Central memory CD8-positive, alpha-beta T cell (primary cell): ENCODE measurements around the gene UCK2.

ENCODE experiments used
- ATAC-seq: fragments of 150-1000 bp; cut with Tn5 transposase; replicated peaks from 2 replicates; pipeline ENCODE4 v1.10.0; 2022; ENCODE audit warnings: mild to moderate bottlenecking, moderate FRiP score, moderate number of reproducible peaks; ENCODE audit not compliant: poor library complexity, severe bottlenecking; ENCODE audit errors: extremely low read depth
- DNase-seq, 2 donors: peaks; one replicate each; pipeline ENCODE4 v3.0.0; 2021; ENCODE audit warnings: low spot score in 2 of 2
- H3K27ac Mint-ChIP-seq: one replicate; pipeline ENCODE4 v1.8.0; 2022; ENCODE audit warnings: low read depth, mild to moderate bottlenecking, moderate library complexity, mixed read lengths
- H3K27me3 Mint-ChIP-seq: one replicate; pipeline ENCODE4 v1.8.0; 2022; ENCODE audit warnings: mixed read lengths
- H3K36me3 Mint-ChIP-seq: one replicate; pipeline ENCODE4 v1.8.0; 2022; ENCODE audit warnings: mild to moderate bottlenecking, moderate library complexity, mixed read lengths; ENCODE audit not compliant: insufficient read depth
- H3K4me1 Mint-ChIP-seq: one replicate; pipeline ENCODE4 v1.8.0; 2022; ENCODE audit warnings: mixed read lengths
- H3K4me3 Mint-ChIP-seq: one replicate; pipeline ENCODE4 v1.8.0; 2022; ENCODE audit warnings: mild to moderate bottlenecking, moderate library complexity, mixed read lengths
- H3K9me3 Mint-ChIP-seq: one replicate; pipeline ENCODE4 v1.8.0; 2022; ENCODE audit warnings: mixed read lengths

The UCK2 gene

DNA sequence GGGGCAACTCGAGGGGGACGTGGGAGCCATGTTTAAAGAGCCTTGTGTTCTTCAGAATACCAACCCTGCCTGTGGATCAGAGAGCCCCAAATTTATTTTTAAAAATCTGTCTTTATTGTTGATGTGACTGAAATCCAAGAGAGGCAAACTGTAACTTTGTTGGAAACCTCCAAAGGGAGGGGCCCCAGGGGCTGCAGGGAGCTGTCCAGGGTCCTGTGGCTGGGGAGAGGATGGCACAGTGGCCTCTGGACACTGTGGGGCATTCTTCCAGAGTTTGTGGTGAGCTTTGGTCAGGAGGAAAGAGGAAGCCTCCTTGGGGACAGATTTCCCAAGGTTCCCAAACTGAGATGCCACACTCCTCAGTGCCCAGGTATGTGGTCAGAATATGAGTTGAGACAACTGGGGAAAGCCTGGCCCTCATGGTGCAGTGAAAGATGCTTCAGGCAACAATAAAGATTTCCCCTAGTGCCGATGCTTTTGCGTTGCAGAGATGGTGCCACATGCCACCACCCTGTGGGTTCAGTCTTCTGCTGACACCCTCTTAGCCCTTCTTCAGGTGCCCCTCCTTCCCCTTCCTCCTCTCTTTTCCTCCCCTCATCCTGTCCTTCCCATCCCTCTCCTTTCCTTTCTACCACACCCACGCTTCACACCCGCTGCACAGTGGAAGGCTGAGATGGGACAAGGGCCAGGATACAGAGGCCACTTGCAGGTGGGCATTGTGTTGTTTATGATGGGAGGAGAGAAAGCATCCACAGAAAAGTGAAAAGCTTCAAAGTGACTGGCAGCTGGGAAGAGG is 122.1 kb downstream of the UCK2 start:
- H3K27me3 Mint-ChIP-seq, result peaks cover 39% of the 10 kb centered on the region
- no peaks in the 10 kb centered on the region for H3K9me3 Mint-ChIP-seq
- no peak overlapping the region for H3K27ac Mint-ChIP-seq
- H3K4me3 Mint-ChIP-seq, result no peak overlapping the region
- H3K4me1 Mint-ChIP-seq, result no peaks in the 10 kb centered on the region
- no peaks in the 10 kb centered on the region for H3K36me3 Mint-ChIP-seq
- DNase-seq, result no peak
- no peak for ATAC-seq

DNA sequence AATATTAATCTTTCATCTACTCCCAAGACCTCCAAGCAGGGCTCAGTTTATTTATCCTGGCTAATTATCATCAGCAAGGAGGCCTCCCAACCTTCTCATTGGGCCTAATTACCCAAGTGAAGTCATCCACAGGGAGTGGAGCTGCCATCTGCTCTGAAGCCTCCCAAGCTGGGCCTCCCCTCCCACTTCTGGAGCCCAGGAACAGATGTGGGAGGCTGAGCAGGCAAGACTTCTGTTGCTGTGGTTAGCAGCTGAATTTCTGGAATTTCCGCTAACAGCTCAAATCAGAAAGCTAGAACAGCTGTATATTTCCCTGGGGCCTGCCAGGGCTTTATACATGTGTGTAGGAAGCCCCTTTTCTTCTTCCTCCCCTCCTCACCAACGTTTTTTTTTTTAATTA is 127.5 kb downstream of the UCK2 start:
- H3K4me1 Mint-ChIP-seq, result no peaks in the 10 kb centered on the region
- peaks cover 35% of the 10 kb centered on the region for H3K27me3 Mint-ChIP-seq
- no peak overlapping the region for H3K27ac Mint-ChIP-seq
- no peaks in the 10 kb centered on the region for H3K9me3 Mint-ChIP-seq
- DNase-seq (no peak), ATAC-seq (no peak)
- no peaks in the 10 kb centered on the region for H3K36me3 Mint-ChIP-seq
- H3K4me3 Mint-ChIP-seq, result no peak overlapping the region

DNA sequence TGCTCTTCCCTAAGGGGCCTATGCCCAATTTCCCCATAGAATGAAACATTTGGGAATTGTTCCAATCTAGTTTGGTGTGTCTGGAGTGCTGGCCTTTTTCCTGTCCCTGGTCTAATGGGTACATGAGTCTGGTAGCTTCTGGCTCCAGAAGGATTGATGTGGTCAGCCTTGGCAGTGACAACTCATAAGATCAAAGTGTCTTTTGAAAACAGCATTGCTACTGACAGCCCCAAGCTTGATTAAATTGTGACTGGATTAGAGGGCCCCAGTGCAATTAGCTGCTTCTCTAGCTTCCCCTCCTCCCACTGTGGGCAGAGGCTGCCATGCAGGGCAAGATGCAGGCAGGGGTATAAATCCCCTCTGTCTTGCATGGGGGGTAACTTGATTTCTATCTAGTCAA is 130.9 kb downstream of the UCK2 start:
- H3K27ac Mint-ChIP-seq, result no peak overlapping the region
- peaks cover 23% of the 10 kb centered on the region for H3K27me3 Mint-ChIP-seq
- H3K36me3 Mint-ChIP-seq, result no peaks in the 10 kb centered on the region
- H3K4me1 Mint-ChIP-seq, result no peaks in the 10 kb centered on the region
- DNase-seq (no peak), ATAC-seq (no peak)
- H3K9me3 Mint-ChIP-seq, result no peaks in the 10 kb centered on the region
- no peak overlapping the region for H3K4me3 Mint-ChIP-seq

DNA sequence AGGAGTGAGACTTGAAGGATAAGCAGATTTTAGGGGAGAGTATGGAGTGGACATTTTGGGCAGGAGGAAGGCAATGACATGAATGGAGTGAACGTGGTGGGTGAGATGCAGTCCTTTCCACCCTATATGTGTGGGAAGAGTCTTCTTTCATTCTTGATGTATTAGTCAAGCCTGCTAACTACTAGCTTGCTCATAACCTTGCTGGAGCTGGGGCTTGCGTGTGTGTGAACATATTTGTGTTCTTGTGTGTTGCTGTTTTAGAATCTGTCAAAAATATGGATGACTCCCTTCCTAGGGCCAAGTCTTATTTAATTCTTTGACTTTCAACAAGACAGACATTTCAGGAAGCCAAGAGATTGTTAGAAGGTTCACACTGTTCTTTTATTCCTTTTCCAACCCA is 132.7 kb downstream of the UCK2 start:
- DNase-seq (no peak), ATAC-seq (no peak)
- Mint-ChIP-seq H3K27me3 (peaks cover 17% of the 10 kb centered on the region), H3K4me1 (no peaks in the 10 kb centered on the region), H3K9me3 (no peaks in the 10 kb centered on the region), H3K36me3 (no peaks in the 10 kb centered on the region), H3K4me3 (no peak overlapping the region), H3K27ac (no peak overlapping the region)

DNA sequence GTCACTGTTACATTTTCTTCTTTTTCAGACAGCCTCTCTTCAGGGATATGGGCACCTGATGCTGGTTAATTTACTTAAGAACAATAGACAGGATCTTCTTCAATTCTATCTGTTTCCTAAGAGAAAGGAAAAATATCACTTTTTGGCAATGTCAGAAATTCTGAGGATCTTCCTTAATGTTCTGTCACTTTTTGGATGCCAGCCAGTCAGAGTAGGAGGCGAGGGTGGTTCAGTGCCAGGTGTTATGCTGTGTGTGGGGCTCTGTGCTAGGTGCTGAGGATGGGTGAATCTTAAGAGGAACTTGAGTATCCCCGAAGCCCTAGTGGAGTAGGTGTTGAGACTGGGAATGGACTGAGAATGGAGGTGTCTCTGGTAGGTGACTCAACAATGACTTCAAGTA is 133.5 kb downstream of the UCK2 start:
- Mint-ChIP-seq H3K9me3 (no peaks in the 10 kb centered on the region), H3K4me3 (no peak overlapping the region), H3K27me3 (peaks cover 15% of the 10 kb centered on the region), H3K36me3 (no peaks in the 10 kb centered on the region), H3K4me1 (no peaks in the 10 kb centered on the region), H3K27ac (no peak overlapping the region)
- DNase-seq (no peak), ATAC-seq (no peak)
